ENCODE results near the gene GDPD3.

Gene GDPD3

GRCh38 chr16:30094541-30095165 is 18.7 kb downstream of the GDPD3 start:
- DNase-seq, result no peak

DNA sequence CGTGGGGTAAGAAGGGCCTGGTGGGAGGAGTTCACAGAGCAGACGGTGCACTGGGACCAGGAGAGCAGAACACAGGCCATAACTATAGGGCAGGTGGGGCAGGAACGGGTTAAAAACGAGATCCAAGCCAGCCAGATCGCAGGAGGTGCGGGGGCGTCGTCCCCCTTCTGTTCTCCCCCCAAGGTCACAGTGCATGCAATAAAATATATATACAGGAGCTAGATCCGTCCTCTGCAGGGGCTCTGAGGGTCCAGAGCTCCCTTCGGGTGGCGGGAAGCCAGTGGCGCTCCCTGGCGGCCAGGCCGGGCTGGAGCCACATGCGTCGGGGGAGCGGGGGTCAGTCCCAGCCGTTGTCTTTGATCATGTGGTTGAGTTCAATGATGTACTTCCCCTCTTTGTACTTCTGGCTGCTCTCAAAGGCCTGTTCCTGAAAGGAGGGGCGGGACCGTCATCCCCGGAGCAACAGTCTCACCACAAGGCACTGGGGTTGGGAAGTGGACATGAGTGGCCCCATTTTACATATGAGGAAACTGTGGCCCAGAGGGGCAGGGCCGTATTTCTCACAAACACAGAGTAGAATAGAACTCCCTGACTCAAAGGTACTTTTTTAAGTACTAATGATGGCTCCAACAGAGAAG is 20.8 kb downstream of the GDPD3 start:
- peak in 1 of 2 experiments; percentile 24 for DNase-seq

GRCh38 chr16:30091474-30092372 is 21.6 kb downstream of the GDPD3 start, which contains the start of gene TBX6:
Gene TBX6, minus strand, starts transcription at chr16:30091924. Its CDS starts 731 bp downstream, at chr16:30091193.
- peak; percentile 88 to 89 for DNase-seq

GRCh38 chr16:30090610-30091331 is 22.6 kb downstream of the GDPD3 start:
- no peak for DNase-seq

DNA sequence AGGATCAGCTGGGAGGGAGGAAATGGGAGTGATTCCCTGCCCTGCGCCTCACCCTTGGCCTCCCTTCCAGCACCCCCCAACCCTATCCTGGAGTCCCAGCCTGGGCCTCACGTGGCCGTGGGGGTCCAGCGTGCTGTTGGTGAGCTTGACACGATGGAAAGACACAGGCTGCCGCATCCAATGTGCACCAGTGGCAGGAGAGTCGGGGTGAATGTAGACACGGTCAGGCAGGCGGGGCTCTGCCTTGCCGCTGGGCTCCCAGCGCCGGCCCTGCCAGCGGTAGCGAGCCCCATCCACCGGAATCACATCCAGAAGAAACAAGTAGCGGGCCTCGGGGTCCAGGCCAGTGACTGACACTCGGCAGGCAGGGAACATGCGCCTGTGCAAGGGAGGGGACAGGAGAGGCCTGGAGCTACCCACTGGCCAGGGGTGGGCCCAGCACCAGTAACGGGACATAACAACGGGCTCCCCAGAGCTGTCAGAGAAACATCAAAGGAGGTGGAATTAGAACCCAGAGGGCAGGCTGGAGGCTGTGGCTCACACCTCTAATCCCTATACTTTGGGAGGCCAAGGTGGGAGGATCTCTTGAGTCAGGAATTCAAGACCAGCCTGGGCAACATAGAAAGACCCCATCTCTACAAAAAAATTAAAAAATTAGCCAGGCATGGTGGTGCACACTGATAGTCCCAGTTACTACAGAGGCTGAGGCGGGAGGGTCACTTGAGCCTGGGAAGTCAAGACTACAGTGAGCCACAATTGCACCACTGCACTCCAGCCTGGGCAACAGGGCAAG is 24.3 kb downstream of the GDPD3 start:
- DNase-seq, result no peak

GRCh38 chr16:30088237-30088831 is 25.0 kb downstream of the GDPD3 start:
- DNase-seq, result no peak

GRCh38 chr16:30087181-30087898 is 26.0 kb downstream of the GDPD3 start:
- no peak for DNase-seq

DNA sequence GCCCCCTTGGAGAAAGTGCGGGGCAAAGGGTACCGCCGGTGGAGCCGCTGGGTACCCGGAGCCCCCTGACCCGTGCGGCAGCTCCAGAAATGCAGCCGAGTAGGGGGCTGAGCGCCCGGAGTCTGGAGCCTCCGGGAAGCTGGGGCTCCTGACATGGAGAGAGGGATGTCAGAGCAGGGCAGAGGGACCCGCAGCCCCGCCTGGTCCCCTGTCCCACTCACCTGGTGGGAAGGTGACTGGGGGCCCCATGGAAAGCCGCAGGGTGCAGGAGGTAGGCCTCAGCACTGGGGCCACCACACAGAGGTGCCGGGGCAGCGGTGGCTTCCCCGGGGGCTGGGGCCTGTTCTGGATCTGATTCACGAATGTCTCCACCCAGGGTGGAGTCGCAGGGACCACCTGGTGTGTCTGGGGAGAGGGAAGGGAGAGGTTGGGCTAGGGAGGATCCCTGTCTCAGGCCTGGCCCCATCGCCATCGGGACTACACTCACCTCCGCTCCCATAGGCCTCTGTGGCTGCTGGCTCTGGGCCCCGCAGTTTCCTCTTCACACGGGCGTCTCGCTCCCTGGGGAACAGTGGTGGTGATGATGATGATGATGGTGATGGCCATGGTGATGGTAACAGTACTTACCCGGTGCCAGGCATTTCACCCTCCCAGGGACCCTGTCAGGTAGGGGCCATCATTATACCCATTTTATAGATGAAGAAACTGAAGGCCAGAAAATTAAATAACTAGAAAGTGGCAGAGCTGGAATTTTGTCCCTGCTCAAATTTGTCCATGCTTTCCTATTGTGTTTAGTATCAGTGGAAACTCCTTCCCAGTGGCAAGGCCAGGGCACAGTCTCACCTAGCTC is 26.8 kb downstream of the GDPD3 start:
- DNase-seq, result no peak

- DNase-seq, result no peak
Observed at GRCh38 chr16:30085820-30086219, 27.5 kb downstream of the GDPD3 start.

DNA sequence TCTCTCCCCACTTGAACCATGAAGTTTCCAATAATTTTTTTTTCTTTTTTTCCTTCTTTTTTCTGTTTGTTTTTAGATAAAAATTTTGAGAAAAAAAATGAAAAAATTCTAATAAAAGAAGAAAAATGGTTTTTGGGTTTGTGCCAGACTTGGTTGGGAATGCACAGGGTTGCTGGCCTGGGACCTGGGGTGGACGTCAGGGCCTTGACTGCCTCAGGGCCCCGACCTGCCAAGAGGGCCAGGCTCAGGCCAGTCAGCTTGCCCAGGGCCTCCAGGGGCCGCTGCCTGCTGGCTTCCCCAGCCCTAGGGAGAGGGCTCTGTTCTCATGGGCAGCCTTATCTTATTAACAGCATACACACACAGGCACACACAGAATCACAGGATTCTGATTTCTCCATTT is 28.1 kb downstream of the GDPD3 start:
- no peak for DNase-seq

GRCh38 chr16:30084816-30085159 is 28.5 kb downstream of the GDPD3 start:
- DNase-seq, result no peak

- no peak for DNase-seq
Observed at GRCh38 chr16:30084096-30084815, 29.1 kb downstream of the GDPD3 start.

DNA sequence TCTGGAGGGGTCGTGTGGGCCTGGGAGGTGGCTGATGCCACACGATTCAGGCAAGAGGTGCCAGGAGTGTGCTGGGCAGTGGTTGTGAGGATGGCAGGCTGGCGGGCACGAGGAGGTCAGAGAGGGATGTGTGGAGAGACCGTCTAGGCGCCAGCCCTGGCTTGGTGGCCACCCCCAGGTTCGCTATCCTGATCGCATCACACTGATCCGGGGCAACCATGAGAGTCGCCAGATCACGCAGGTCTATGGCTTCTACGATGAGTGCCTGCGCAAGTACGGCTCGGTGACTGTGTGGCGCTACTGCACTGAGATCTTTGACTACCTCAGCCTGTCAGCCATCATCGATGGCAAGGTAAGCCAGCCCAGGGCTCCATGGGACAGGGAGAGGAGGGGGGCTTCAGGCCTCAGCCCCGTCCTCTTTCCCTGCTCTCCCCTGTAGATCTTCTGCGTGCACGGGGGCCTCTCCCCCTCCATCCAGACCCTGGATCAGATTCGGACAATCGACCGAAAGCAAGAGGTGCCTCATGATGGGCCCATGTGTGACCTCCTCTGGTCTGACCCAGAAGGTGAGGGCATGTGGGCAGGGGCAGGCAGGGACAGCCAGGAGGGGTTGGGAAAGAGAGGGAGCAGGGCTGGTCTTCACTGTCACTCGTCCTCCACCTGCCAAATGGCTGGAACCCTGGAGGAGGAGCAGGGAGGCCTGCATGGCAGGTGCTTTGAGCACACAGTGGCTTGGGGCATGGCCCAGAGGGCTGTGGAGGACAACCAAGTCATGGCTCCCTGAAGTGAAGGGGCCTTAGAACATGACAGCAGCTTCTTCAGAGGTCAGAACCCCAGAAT is 29.9 kb downstream of the GDPD3 start:
- no peak for DNase-seq

DNA sequence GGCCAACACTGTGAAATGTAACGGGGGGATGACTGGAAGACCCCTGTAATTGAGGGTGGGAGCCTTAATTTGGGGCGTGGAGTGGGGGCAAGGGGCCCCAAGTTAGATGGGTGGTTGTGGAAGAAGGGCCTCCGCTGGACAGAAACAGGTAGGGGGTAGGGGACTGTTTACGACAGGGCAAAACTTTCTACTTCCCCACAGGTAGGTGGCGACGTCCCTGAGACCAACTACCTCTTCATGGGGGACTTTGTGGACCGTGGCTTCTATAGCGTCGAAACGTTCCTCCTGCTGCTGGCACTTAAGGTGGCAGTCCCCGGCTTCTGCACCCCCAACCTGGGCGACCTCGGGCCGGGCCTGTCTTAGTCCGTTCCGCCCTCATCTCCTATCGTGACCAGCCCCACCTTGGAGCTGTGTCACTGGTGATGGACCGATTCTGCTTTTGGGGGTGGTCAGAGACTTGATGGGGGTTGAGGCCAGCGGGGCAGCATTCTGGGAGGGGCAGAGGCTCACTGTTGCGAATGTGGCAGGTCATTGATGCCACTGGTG is 30.7 kb downstream of the GDPD3 start:
- no peak for DNase-seq

- no peak for DNase-seq
Observed at GRCh38 chr16:30079480-30079879, 33.9 kb downstream of the GDPD3 start.

DNA sequence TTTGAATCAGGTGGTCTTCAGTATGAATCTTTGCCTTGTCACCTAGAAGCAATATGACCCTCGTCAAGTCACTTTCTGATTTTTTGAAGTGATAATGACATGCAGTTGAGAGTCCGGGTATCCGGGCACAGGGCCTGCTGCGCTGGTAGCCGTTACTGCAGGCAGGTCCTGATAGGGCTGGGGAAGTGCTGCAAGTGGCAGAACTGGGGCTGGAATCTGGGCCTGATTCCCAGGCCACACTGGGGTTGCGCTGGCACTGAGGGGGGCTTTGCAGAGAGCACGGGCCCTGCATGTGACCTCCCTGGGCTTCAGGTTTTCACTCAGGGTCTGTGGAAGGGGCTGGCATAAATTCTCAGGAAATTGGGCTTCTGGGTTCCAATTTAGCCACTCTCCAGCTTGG is 34.6 kb downstream of the GDPD3 start:
- DNase-seq, result no peak

DNA sequence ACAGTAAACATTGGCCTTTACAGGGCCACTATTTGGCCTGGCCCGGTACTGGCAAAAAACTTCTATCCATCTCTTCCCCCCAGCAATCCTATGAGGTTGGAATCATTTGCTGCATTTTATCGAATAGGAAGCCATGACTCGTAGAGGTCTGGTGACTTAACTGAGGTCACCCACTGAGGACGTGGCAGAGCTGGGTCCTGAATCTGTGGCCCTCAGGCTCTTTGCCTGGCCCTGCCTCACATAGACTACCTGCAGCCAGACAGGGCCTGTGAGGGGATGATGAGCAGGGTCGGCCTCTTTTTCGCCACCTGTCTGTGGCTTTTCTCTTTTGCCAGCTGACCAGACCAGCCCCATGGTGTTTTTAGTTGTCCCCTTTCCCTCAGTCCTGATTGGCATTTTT is 35.7 kb downstream of the GDPD3 start:
- DNase-seq, result no peak

DNA sequence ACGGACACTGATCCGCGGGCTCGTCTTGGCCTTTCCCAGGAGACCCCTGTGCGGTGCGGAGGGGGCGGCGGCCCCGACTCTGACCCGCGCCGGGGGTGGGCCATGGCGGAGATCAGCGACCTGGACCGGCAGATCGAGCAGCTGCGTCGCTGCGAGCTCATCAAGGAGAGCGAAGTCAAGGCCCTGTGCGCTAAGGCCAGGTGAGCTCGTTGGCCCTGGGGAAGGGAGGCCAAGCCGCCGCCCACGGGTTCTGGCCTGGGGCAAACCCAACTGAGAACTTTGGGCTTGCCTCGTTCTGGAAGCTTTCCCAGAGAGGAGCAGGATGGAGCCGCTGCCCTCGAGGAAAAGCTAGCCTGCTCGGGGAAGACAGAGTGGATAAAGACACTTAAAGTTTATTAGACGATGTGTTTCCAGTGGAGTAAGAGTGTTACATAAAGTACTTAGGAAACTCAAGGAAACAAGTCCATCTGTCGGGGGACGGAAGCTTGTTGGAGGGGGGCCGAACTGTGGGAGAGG is 37.0 kb downstream of the GDPD3 start:
- no peak for DNase-seq

All from activated CD4-positive, alpha-beta T cell treated with anti-CD3 and anti-CD28 coated beads, Interleukin-2, amount 50 U/mL, for 4 hours (primary cell).